ENCODE results near the gene CHRFAM7A. TPM values are rescaled to one million over a fixed set of nuclear protein-coding genes. Genes with fewer than 3 reads are reported as not detected.
"Not testable (repeated sequence)": the region's sequence is repeated elsewhere in the genome, so short reads cannot be mapped to it uniquely, and the experiment has no call there.

The CHRFAM7A gene
- total RNA-seq, 1 experiment from 2014 or later, result 2.4 TPM

- H3K27ac ChIP-seq (ENCODE audit: insufficient read length, low read depth, low read length); H3K27me3 ChIP-seq (ENCODE audit: insufficient read depth, low read length); H3K18ac ChIP-seq (ENCODE audit: insufficient read length, low read depth, low read length); H3K36me3 Mint-ChIP-seq (ENCODE audit: insufficient read depth in 1 of 3, low read depth in 3 of 3); H4K8ac ChIP-seq (replicated peaks; ENCODE audit: insufficient read length, low read depth, low read length); H3K9ac ChIP-seq (ENCODE audit: extremely low read depth, insufficient read length, low read length); H3K79me1 ChIP-seq (ENCODE audit: insufficient read depth, low read depth, low read length, poor library complexity, severe bottlenecking); H3K56ac ChIP-seq (ENCODE audit: insufficient read length, low read depth, low read length); H3K23me2 ChIP-seq (ENCODE audit: insufficient read length, low read depth, low read length, poor library complexity, severe bottlenecking); H2BK12ac ChIP-seq (ENCODE audit: insufficient read length, low read depth, low read length); H4K5ac ChIP-seq (ENCODE audit: insufficient read length, low read depth, low read length); H3K4me2 ChIP-seq (ENCODE audit: insufficient read depth, insufficient read length, low read length); H3K9me3 ChIP-seq (ENCODE audit: control insufficient read depth, low read depth, low read length); H4K91ac ChIP-seq (ENCODE audit: insufficient read length, low read depth, low read length); H3K27me3 Mint-ChIP-seq (ENCODE audit: low read depth); H3K4ac ChIP-seq (ENCODE audit: low read depth, low read length); H3K4me3 Mint-ChIP-seq; H4K20me1 ChIP-seq (ENCODE audit: control insufficient read depth, insufficient read depth, insufficient read length); H3K9me3 Mint-ChIP-seq; H3K23ac ChIP-seq (ENCODE audit: insufficient read length, low read depth, low read length); H2BK5ac ChIP-seq (ENCODE audit: insufficient read length, low read length); H2AK5ac ChIP-seq (ENCODE audit: insufficient read length, low read length); H2BK120ac ChIP-seq (ENCODE audit: low read depth, low read length, poor library complexity, severe bottlenecking); H3K4me1 Mint-ChIP-seq; H3T11ph ChIP-seq (ENCODE audit: low read length); H3K79me2 ChIP-seq (ENCODE audit: insufficient read depth, low read length); H3K27ac Mint-ChIP-seq; H2AFZ ChIP-seq (ENCODE audit: low read length); H2BK15ac ChIP-seq (ENCODE audit: low read depth, low read length); H2BK20ac ChIP-seq (ENCODE audit: low read depth, low read length, poor library complexity, severe bottlenecking); H3K4me1 ChIP-seq (ENCODE audit: insufficient read depth, low read length); H3K14ac ChIP-seq (ENCODE audit: insufficient read depth, low read length); DNase-seq: not testable (repeated sequence)
- WGBS (ENCODE audit: extremely low coverage, insufficient read length, low lambda C conversion rate), result no CpG with 5 or more reads among the region's 17 CpGs
These were observed 16.8 kb downstream of the CHRFAM7A start for GRCh38 chr15:30376375-30377081.

DNA sequence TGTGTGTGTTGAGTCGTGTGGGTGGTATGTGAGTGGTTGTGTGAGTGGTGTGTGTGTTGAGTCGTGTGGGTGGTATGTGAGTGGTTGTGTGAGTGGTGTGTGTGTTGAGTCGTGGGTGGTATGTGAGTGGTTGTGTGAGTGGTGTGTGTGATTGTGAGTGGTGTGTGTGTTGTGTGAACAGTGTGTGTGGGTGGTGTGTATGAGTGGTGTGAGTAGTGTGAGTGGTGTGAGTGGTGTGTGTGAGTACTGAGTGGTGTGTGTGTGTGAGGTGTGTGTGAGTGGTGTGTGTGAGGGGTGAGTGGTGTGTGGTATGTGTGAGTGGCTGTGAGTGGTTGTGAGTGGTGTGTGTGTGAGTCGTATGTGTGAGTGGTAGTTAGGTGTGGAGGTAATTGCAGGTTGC is 17.5 kb downstream of the CHRFAM7A start:
- H3K27ac ChIP-seq (ENCODE audit: insufficient read length, low read depth, low read length); H3K23me2 ChIP-seq (ENCODE audit: insufficient read length, low read depth, low read length, poor library complexity, severe bottlenecking); H3K4me3 Mint-ChIP-seq; H3K79me2 ChIP-seq (ENCODE audit: insufficient read depth, low read length); H2BK12ac ChIP-seq (ENCODE audit: insufficient read length, low read depth, low read length); H3K56ac ChIP-seq (ENCODE audit: insufficient read length, low read depth, low read length); H2BK5ac ChIP-seq (ENCODE audit: insufficient read length, low read length); H2BK20ac ChIP-seq (ENCODE audit: low read depth, low read length, poor library complexity, severe bottlenecking); H4K8ac ChIP-seq (replicated peaks; ENCODE audit: insufficient read length, low read depth, low read length); H3K4me1 Mint-ChIP-seq; H4K91ac ChIP-seq (ENCODE audit: insufficient read length, low read depth, low read length); H3T11ph ChIP-seq (ENCODE audit: low read length); H3K4me2 ChIP-seq (ENCODE audit: insufficient read depth, insufficient read length, low read length); H2BK15ac ChIP-seq (ENCODE audit: low read depth, low read length); H2AFZ ChIP-seq (ENCODE audit: low read length); H4K5ac ChIP-seq (ENCODE audit: insufficient read length, low read depth, low read length); H2BK120ac ChIP-seq (ENCODE audit: low read depth, low read length, poor library complexity, severe bottlenecking); H3K36me3 Mint-ChIP-seq (ENCODE audit: insufficient read depth in 1 of 3, low read depth in 3 of 3); H3K9me3 Mint-ChIP-seq; H4K20me1 ChIP-seq (ENCODE audit: control insufficient read depth, insufficient read depth, insufficient read length); H3K9me3 ChIP-seq (ENCODE audit: control insufficient read depth, low read depth, low read length); H3K79me1 ChIP-seq (ENCODE audit: insufficient read depth, low read depth, low read length, poor library complexity, severe bottlenecking); H3K4me1 ChIP-seq (ENCODE audit: insufficient read depth, low read length); H3K27ac Mint-ChIP-seq; H3K27me3 Mint-ChIP-seq (ENCODE audit: low read depth); H3K23ac ChIP-seq (ENCODE audit: insufficient read length, low read depth, low read length); H2AK5ac ChIP-seq (ENCODE audit: insufficient read length, low read length); H3K14ac ChIP-seq (ENCODE audit: insufficient read depth, low read length); H3K4ac ChIP-seq (ENCODE audit: low read depth, low read length); H3K27me3 ChIP-seq (ENCODE audit: insufficient read depth, low read length); H3K9ac ChIP-seq (ENCODE audit: extremely low read depth, insufficient read length, low read length): not testable (repeated sequence)
- WGBS (ENCODE audit: extremely low coverage, insufficient read length, low lambda C conversion rate), result 56% methylated on average over 1 of the region's 4 CpGs
- DNase-seq, result peak; percentile 19
- peak overlapping the region; percentile 5 for H3K18ac ChIP-seq (ENCODE audit: insufficient read length, low read depth, low read length)
